HG03139 (cell line): Measurements from ENCODE around the gene PNLIPRP1.

Experiments used
- ATAC-seq: cut with Tn5 transposase; IDR thresholded peaks from one replicate; pipeline ENCODE4 v1.9.1; 2021; ENCODE audit not compliant: unreplicated experiment

The PNLIPRP1 gene

DNA sequence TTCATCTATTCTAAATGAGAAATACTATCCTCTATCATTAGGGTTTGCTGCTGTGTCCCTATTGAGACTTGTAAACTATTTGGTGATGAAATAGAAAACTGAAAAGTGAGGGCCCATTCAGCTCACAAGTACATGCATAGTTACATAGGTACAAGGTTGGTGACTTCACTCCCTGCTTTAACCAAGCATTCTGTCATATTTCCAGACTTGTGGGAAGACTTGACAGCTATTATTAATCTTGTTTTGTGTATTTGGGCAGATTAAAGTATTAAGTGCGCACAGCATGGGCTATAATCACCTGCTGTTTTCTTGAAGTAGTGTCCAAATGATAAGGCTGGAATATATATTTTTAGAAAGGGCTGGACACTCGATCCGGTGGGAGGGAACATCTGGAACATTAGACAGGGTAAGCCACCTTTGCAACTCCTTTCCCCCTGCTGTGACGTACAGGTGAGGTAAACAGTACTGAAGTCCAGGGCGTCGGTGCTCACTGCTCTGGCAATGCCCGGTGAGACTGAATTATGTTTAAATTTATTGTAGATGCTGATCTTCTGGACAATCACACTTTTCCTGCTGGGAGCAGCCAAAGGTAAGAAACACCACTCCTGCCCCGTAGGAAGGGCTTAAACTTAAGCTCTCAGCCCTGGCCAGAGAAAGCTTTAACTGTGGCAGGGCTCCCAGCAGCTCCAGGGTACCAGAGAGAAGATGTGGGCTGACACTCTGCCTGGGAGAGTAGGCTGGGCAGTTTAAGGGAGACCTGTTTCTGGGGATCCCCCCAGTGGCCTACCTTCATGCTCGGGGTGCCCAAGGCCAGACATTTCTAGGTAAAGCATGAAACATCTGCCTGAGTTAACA, at the start of gene PNLIPRP1:
PNLIPRP1 (plus strand) TSS at position 370 of the 855 bp plus-strand sequence; CDS start at position 541, 171 bp downstream.
- ATAC-seq, result no peak

DNA sequence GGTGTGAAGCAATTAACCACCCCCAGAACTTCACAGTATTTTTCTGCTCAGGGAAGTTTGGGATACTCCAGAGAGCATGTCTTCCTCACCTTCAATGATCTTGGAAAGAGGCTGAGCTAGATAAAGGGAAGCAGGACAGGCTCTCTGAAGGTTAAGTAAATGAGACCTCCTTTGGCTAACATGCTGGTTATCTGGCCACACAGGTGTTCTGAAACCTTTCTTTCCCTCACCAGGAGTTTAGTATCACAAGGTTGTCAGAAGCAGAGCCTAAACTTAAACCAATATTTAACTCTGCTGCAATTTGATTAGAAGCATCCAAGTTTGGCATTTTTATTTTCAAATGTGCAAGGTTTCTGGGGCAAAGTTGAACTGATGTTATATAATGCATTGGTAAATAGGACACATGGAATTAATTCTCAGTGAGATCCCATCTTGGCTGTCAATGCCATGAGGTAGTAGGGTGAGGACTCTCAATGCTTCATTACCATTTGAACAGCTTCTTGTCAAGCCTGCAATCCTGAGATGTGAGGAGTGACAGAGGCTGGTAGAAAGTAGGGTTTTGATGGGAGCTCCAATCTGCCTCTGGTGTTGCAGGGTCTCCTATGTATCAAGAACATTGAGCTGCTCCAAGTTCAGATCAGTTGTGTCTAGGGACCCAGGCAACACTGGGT, 48.6 kb upstream of the PNLIPRP1 start:
- ATAC-seq, result no peak

DNA sequence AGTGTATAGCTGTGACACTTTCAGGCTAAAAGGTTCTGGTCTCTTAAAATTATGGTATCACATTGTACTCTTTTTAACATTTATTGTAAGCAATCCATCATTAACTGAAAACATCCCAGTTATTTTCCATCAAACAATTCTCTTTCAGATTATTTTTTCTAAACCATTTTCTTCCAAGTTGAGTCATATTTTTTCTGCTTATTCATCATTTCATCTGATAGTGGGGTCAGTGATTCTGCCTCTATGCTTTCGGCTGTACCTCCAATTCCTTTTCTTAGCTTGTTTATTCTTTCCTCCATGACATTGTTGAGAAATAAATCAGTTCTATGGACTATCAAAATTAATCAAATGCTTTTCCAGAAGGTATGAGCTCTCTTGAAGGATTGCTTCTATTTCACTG, 45.6 kb upstream of the PNLIPRP1 start:
- ATAC-seq, result no peak

DNA sequence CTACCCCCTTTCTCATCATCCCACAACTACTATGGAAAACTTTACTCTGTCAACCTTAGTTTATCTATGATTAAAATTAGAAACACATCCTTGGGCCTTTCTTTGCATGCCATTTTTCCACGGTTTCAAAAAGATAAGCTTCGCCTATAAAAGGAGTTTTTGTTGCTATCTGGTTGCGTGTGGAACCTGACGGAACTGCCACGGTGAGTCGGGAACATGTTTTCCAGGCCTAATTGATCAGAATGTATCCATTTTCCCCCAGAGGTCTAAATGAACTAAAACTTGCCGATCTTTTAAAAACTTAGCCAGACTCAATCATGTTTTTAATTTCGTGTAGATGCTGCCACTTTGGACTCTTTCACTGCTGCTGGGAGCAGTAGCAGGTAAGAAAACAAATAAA, 45.0 kb upstream of the PNLIPRP1 start, which contains the start of gene PNLIP:
PNLIP (plus strand) TSS at position 176 of the 400 bp plus-strand sequence; CDS start at position 338, 162 bp downstream.
- ATAC-seq, result no peak

DNA sequence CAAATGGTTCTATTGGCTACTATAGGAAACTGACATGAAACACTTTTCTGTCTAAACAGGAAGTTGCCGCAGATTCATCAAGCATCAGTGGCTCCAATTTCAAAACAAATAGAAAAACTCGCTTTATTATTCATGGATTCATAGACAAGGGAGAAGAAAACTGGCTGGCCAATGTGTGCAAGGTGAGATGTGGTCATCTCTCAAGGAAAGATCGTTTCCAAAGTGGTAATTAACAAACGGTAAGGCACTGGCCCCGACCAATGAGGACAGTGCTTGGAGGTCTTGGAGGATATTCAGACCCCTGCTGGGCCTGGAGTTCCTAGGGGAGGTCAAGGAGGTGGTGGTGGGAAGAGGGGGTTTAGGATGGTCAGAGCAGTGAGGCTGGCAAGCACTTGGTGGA, 42.5 kb upstream of the PNLIPRP1 start:
- ATAC-seq, result no peak

DNA sequence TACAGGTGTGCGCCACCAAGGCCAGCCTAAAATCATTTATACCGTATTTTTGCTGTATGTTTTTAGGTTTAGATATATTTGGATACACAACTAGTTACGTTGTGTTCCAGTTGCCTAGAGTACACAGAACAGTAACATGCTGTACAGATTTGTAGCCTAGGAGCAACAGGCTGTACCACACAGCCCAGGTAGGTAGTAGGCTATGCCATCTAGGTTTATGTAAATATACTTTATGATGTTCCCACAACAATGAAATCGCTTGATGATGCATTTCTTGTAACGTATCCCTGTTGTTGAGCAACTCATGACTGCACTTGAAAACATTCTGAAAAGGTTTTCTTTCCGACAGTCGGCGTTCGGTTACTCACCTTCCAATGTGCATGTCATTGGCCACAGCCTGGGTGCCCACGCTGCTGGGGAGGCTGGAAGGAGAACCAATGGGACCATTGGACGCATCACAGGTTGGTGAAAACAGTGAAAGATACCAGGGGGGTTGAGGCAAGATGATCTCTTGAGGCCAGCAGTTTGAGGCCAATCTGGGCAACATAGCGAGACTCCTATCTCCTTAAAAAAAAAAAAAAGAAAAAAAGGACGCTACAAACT, 37.3 kb upstream of the PNLIPRP1 start:
- no peak for ATAC-seq

DNA sequence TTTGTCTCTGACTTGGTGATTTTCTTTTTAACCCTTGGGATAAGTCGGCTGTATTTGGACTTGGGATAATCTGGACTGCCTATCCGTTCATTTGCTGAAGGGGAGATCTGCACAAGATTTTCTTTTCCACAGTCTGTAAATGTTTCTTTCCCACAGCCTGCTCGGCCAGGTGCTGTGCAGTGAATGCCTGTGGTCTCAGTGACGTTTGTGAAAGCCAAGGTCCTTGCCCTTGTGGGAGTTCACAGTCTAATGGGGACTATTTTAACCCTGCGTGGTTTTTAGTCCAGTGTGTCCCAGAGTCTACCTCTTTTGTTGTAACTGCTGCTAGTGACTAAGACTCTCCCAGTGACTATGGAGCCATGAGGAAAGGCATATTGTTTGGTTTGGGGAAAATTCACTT, 36.1 kb upstream of the PNLIPRP1 start:
- ATAC-seq, result no peak

DNA sequence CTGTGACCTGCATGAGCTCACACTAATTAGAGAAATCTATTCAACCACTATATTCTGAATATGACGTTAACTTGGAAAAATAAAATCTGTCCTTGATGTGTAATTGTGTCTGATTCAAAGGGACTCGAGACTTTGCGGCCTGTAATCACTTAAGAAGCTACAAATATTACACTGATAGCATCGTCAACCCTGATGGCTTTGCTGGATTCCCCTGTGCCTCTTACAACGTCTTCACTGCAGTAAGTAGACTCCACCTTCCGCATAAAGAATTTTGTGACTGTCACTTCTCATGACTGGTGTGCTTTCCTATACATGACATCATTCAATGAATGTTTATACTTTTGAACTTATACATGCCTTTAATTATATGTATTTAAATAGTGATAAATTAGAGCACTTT, 34.9 kb upstream of the PNLIPRP1 start:
- no peak for ATAC-seq

DNA sequence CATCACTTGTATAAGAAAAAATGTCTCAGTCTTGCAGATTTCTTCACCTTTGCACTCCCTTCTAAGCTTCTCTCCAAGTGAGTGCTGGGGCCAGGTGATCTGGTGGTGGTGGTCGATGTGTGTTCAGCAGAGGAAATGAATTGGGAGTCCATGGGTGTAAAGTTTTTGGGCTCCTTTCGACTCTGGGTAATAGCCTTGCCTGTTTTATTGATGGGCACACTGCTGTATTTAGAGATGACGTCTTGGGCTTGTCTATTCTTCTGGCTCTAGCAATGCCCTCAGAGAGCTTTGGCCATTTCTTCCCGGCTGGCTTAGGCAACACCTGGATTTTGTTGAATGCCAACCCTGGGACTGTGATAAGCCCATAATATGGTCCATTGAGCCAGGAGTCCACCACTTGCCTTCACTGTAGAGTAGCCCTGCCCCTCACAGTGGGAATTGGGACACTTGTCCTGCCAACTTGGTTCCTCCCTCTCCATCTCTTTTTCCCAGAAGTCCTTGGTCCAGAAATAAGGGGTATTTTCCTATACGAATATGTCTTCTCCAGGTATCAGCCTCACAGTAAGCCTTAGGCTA, 33.4 kb upstream of the PNLIPRP1 start:
- ATAC-seq, result no peak

DNA sequence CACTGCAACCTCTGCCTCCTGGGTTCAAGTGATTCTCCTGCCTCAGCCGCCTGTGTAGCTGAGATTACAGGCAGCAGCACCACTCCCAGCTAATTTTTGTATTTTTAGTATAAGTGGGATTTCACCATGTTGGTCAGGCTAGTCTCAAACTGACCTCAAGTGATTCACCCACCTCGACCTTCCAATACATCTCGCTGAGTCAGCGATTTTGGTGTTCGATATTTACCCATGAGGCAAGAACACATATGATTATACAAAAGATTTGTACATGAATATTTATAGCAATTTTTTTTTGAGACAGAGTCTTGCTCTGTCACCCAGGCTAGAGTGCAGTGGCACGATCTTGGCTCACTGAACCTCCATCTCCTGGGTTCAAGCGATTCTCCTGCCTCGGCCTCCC, 25.2 kb upstream of the PNLIPRP1 start:
- no peak for ATAC-seq

DNA sequence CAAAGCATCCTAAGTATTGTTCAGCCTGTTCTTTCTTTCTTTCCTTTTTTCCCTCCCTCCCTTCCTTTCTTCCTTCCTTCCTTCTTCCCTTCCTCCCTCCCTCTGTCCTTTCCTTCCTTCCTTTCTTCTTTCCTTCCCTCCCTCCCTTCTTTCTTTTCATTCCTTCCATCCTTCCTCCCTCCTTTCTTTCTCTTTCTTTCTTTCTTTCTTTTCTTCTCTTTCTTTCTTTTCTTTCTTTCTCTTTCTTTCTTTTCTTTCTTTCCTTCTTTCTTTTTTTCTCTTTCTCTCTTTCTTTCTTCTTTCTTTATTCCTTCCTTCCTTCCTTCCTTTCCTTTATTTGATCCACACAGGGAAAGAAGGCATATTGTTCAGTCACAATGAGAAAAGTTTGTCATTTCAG, 23.8 kb upstream of the PNLIPRP1 start:
- ATAC-seq, result no peak

DNA sequence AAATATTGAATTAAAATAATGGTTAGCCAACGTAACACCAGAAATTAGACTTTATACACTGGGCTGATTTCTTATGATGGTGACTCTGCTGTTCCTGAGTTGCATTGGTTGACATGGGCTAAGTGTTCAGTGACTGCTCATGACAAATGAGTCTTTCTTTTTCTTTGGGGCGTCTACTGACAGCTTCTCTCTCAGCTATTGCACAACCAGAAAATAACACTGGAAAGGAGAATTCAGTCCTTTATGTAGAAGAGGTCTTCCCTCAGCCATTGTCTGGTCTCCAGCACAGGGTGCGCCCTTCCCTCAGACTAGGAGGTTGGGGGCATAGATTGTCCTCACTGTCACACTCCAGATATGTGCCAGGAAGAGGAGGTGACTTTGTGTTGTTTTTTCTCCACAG, 23.4 kb upstream of the PNLIPRP1 start:
- no peak for ATAC-seq

DNA sequence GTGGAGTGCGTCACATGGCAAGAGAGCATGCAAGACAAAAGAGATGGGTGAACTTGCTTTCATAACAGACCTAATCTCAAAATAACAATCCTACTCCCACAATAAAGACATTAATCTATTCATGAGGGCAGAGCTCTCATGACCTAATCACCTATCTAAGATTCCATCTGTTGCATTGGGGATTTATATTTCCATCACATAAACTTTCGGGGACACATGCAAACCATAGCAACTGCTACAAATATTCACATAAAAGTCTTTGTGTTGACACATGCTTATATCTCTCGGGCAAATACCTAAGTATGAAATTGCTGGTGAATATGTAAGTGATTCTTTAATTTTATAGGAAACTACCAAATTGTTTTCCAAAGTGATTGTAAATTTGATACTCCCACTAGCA, 16.0 kb upstream of the PNLIPRP1 start:
- ATAC-seq, result no peak

DNA sequence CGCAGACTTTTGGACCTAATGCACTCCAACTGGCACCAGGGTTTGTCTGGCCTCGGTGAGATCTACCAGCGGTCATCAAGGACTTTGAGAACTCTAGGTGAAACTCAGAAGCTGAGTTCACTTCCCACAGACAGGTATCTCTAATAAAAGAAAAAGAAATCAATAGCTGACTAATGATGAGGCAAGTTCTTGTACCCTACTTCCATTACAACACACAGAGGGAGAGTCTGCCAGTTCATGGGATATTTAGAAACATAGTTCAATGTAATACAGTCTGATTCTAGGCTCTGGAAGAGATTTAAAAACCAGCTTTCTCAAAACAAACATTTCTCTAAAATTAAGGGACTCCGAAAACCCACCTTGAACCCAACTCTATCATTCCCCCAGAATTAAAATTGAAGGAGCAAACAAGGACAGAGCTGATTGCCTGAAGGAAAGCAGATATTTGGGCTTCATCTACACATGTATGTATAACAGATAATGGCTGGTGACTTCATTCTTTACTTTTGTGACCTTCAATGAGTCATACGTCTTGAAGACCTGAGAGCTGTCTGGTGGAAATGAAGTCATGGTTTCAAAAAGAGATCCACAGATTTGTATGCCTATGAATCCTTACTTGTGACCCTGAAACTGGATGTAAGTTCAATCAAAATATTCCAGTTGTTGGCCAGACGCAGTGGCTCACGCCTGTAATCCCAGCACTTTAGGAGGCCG, 2.7 kb upstream of the PNLIPRP1 start:
- ATAC-seq, result no peak

DNA sequence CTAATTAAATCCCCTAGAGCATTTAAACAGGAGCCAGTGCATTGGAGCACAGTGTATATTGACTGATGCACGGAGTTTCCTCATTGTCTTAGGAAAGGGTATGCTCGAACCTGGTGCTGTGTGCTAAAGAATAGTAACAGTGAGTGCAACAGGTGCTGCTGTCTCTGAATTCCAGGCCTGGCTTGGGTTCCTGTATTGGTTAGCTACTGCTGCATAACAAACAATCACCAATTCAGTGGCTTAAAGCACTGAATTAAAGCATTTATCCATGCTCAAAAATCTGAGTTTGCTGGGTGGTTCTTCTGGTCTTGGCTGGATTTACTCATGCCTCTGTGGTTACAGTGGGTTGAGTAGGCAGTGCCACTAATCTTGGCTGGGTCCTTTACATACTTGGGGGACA, 1.8 kb upstream of the PNLIPRP1 start:
- no peak for ATAC-seq

DNA sequence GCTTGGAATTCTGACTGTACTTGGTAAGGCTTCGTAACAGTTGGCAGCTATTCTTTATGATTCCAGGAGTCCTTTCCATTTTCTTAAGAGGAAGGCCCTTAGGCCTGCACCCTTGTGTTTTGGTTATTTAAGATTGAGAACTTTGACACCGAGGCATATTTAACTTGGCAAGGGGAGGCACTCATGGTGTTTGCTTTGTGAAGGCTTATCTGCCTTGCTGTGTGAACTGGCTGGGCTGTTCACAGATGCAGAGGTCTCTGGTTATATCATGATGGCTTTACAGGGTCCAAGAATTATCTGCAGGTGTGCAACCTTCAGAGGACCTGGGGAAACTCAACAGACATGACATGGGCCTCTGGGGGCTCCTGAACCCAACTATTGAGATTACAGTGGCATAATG, 833 bp upstream of the PNLIPRP1 start:
- ATAC-seq, result no peak

DNA sequence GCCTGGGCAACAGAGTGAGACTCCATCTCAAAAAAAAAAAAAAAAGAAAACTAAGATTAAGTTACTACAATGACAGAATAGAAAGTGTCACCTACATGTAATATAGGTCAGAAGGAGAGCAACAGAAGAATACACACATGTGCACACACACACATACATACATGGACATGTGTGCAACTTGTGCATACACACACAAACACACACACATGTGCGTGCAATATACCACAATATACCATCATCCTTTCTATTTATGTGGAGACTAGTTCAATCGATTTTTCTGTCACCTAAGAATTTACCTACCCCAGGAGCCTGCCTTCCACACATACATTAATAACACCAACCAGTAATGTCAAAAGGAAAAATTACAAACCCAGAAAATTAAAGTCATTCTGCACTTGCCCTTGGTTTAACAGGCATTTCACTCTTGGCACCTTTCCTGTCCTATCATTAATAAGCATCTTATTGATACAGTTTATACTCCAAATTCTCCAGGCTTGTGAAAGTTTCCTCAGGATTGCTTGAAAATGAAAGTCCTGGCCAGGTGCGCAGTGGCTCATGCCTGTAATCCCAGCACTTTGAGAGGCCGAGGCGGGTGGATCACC, 2.5 kb downstream of the PNLIPRP1 start:
- ATAC-seq, result no peak

DNA sequence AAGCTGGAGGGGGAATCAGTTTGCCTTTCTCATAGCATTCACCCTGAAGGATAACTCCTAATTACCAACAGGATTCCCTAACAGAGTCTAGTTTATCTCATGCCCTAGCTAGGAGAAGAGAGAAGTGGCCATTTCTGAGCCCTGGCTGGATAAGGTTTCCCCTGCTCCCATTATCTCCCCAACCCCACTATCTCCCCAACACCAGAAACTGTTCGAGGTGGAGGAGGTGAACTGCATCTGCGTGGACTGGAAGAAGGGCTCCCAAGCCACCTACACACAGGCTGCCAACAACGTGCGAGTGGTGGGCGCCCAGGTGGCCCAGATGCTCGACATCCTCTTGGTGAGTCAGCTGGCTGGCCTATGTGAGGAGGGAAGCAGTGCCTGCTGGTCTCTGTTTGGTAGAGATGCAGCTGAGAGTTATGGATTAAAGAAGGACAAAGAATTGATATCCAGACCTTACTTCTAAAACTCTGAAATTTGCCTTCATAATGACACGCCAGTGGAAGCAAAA, 3.8 kb downstream of the PNLIPRP1 start:
- no peak for ATAC-seq

DNA sequence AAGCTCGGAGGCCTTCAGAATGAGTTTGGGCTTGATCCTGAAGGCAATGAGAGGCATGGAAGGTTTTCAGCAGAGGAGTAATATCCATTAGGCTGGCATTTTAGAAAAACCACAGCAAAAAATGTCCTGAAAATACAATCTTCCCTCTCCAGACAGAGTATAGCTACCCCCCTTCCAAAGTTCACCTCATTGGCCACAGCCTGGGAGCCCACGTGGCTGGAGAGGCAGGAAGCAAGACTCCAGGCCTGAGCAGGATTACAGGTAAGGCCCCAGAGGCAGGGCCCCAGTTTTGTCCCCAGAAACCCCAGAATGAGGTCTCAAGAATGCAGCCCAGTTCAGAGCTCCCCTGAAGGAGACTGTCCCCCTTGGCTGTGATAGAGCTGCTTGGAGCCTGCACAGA, 5.3 kb downstream of the PNLIPRP1 start:
- no peak for ATAC-seq

DNA sequence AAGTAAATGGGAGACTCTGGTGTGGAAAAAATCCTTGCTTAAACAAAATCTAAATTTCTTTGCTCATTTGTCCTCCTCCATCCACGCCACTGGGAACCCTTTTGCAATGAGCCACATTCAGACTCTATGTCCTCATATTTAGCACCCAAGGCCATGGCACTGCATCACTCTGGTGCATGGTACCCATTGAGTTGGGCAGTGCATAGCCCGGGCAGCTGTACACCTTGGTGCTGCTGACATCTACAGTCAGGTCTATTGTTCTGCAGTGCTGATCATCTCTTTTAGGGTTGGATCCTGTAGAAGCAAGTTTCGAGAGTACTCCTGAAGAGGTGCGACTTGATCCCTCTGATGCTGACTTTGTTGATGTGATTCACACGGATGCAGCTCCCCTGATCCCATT, 6.8 kb downstream of the PNLIPRP1 start:
- ATAC-seq, result no peak
